ENCODE data around the gene SEMA5B. TPM values are rescaled to one million over a fixed set of nuclear protein-coding genes. Genes with fewer than 3 reads are reported as not detected.

Gene SEMA5B
- total RNA-seq, 2 experiments from 2014 or later = 0.13 to 2.3 TPM

DNA sequence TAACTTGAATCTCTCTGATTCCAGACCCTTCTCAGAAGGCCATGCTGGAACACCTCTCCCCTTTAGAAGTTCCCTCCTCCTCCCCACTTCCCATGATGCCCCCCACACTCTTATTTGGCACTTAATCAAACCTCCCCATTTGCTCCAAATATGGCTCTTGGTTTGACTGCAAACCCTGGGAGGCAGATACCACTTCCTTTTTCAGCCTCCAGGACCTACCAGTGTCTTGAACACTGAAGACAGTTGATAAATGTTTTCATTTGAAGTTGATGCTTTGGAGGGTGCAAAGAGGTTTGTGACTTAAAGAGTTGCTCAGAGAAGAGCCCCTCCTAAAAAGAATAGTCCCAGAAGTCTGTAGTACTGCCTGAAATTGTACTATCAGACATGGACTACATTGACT is 61.5 kb downstream of the SEMA5B start:
- H2AFZ ChIP-seq (ENCODE audit: low read length) = no peak overlapping the region
- H3K9me2 ChIP-seq (ENCODE audit: insufficient read depth, low read length) = no peaks in the 10 kb centered on the region
- no peak overlapping the region for H3K27ac ChIP-seq (ENCODE audit: low read depth, low read length, poor library complexity, severe bottlenecking)
- BruUV-seq (replicated peaks) = no TSS peak
- no peaks in the 10 kb centered on the region for H3K9me3 ChIP-seq (ENCODE audit: low read length)
- no peaks in the 10 kb centered on the region for H3K79me2 ChIP-seq (ENCODE audit: insufficient read depth, low read depth, low read length)
- ChIA-PET CTCF (ENCODE audit: unreplicated experiment) (no interaction called here), POLR2A (interaction anchor here (0.7 kb wide), 1 partner anchor 9 kb away, joined by 3 read pairs; no protein-coding TSS in a partner anchor)
- no peak overlapping the region for H3K4me3 ChIP-seq (ENCODE audit: low read depth, low read length, poor library complexity, severe bottlenecking)
- DNase-seq (ENCODE audit: low spot score) = no peak
- H4K20me1 ChIP-seq (ENCODE audit: insufficient read depth, low read length) = no peaks in the 10 kb centered on the region
- H3K4me1 ChIP-seq (ENCODE audit: insufficient read depth, low read length, poor library complexity, severe bottlenecking) = no peaks in the 10 kb centered on the region
- TF ChIP-seq, protein P1, sequence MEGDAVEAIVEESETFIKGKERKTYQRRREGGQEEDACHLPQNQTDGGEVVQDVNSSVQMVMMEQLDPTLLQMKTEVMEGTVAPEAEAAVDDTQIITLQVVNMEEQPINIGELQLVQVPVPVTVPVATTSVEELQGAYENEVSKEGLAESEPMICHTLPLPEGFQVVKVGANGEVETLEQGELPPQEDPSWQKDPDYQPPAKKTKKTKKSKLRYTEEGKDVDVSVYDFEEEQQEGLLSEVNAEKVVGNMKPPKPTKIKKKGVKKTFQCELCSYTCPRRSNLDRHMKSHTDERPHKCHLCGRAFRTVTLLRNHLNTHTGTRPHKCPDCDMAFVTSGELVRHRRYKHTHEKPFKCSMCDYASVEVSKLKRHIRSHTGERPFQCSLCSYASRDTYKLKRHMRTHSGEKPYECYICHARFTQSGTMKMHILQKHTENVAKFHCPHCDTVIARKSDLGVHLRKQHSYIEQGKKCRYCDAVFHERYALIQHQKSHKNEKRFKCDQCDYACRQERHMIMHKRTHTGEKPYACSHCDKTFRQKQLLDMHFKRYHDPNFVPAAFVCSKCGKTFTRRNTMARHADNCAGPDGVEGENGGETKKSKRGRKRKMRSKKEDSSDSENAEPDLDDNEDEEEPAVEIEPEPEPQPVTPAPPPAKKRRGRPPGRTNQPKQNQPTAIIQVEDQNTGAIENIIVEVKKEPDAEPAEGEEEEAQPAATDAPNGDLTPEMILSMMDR (conservative IDR thresholded peaks at IDR 0.05; ENCODE audit: low read length) = no peak
- no peak for TF ChIP-seq EZH2phosphoT487 (IDR thresholded peaks at IDR 0.05; ENCODE audit: borderline replicate concordance, low read depth, low read length)
- H3K36me3 ChIP-seq (ENCODE audit: insufficient read depth, low read length) = no peaks in the 10 kb centered on the region
- intact Hi-C loops (cut with micrococcal nuclease; ENCODE audit: unreplicated experiment) = no loop called here
- H3K4me2 ChIP-seq (ENCODE audit: low read length) = no peak overlapping the region

DNA sequence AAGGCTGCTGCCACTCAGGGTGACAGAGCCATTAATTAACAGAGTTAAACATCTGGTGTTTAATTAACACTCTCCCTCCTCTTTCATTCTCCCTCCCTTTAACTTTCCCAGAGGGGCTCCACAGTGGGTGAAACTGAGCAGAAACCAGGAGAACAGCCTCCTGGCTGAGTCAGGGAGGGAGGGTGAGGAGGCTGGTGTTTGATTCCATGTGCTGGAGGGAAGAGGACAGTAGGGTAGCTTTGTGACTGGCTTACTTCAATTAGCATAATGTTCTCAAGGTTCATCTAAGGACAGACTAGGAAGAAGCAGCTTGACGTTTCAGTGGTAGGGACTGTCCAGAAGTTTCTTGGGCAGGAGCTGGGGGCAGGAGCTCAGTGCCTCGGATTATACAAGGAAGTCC is 62.8 kb downstream of the SEMA5B start:
- no peaks in the 10 kb centered on the region for H4K20me1 ChIP-seq (ENCODE audit: insufficient read depth, low read length)
- no peak overlapping the region for H3K27ac ChIP-seq (ENCODE audit: low read depth, low read length, poor library complexity, severe bottlenecking)
- H3K4me2 ChIP-seq (ENCODE audit: low read length) = no peak overlapping the region
- ChIA-PET CTCF (ENCODE audit: unreplicated experiment) (interaction anchor here (1.0 kb wide), 1 partner anchor 11 kb away, joined by 4 read pairs; no protein-coding TSS in a partner anchor), POLR2A (interaction anchor here (0.5 to 1.4 kb wide), 3 partner anchors 10 to 1082 kb away, joined by 3 to 6 read pairs (median 4); no protein-coding TSS in a partner anchor)
- H3K4me3 ChIP-seq (ENCODE audit: low read depth, low read length, poor library complexity, severe bottlenecking) = no peak overlapping the region
- no peak for TF ChIP-seq EZH2phosphoT487 (IDR thresholded peaks at IDR 0.05; ENCODE audit: borderline replicate concordance, low read depth, low read length)
- TF ChIP-seq, protein P1 (conservative IDR thresholded peaks at IDR 0.05; ENCODE audit: low read length) = no peak
- intact Hi-C loops (cut with micrococcal nuclease; ENCODE audit: unreplicated experiment) = no loop called here
- no TSS peak for BruUV-seq (replicated peaks)
- H3K79me2 ChIP-seq (ENCODE audit: insufficient read depth, low read depth, low read length) = no peaks in the 10 kb centered on the region
- no peak for DNase-seq (ENCODE audit: low spot score)
- no peaks in the 10 kb centered on the region for H3K9me2 ChIP-seq (ENCODE audit: insufficient read depth, low read length)
- H3K4me1 ChIP-seq (ENCODE audit: insufficient read depth, low read length, poor library complexity, severe bottlenecking) = no peaks in the 10 kb centered on the region
- no peaks in the 10 kb centered on the region for H3K9me3 ChIP-seq (ENCODE audit: low read length)
- H2AFZ ChIP-seq (ENCODE audit: low read length) = no peak overlapping the region
- no peaks in the 10 kb centered on the region for H3K36me3 ChIP-seq (ENCODE audit: insufficient read depth, low read length)

DNA sequence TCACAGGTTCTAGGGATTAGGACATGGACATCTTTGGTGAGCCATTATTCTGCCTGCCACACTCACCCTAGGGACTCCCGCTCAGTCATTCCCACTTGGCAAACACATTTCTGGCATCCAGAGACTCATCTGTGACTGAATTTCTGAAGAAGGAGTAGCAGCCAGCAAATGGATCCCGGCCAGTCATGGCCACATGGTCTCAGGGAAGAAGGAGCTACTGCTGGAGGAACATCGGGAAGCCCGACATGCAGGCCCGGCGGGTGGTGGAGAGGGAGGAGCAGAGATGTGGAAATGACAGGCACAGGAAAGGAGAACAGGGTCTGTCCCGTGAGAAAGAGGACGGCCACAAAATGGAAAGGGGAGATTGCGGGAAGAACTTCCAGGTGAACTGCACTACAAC is 65.4 kb downstream of the SEMA5B start:
- H3K9me3 ChIP-seq (ENCODE audit: low read length) = no peaks in the 10 kb centered on the region
- POLR2A ChIA-PET = no interaction called here
- H3K79me2 ChIP-seq (ENCODE audit: insufficient read depth, low read depth, low read length) = no peaks in the 10 kb centered on the region
- H2AFZ ChIP-seq (ENCODE audit: low read length) = no peak overlapping the region
- no peak for TF ChIP-seq EZH2phosphoT487 (IDR thresholded peaks at IDR 0.05; ENCODE audit: borderline replicate concordance, low read depth, low read length)
- TF ChIP-seq, protein P1 (conservative IDR thresholded peaks at IDR 0.05; ENCODE audit: low read length) = no peak
- intact Hi-C loops (cut with micrococcal nuclease; ENCODE audit: unreplicated experiment) = no loop called here
- no peaks in the 10 kb centered on the region for H3K4me1 ChIP-seq (ENCODE audit: insufficient read depth, low read length, poor library complexity, severe bottlenecking)
- no peak overlapping the region for H3K4me2 ChIP-seq (ENCODE audit: low read length)
- no peaks in the 10 kb centered on the region for H4K20me1 ChIP-seq (ENCODE audit: insufficient read depth, low read length)
- H3K9me2 ChIP-seq (ENCODE audit: insufficient read depth, low read length) = no peaks in the 10 kb centered on the region
- no peak overlapping the region for H3K27ac ChIP-seq (ENCODE audit: low read depth, low read length, poor library complexity, severe bottlenecking)
- H3K36me3 ChIP-seq (ENCODE audit: insufficient read depth, low read length) = no peaks in the 10 kb centered on the region
- CTCF ChIA-PET (ENCODE audit: unreplicated experiment) = no interaction called here
- BruUV-seq (replicated peaks) = no TSS peak
- no peak for DNase-seq (ENCODE audit: low spot score)
- no peak overlapping the region for H3K4me3 ChIP-seq (ENCODE audit: low read depth, low read length, poor library complexity, severe bottlenecking)
